Effector CD4-positive, alpha-beta T cell (primary cell): ENCODE data around the gene DNASE2B.

Experiments
- DNase-seq: peaks from one replicate; pipeline ENCODE4 v3.0.0-alpha.2; 2020

The DNASE2B gene

DNA sequence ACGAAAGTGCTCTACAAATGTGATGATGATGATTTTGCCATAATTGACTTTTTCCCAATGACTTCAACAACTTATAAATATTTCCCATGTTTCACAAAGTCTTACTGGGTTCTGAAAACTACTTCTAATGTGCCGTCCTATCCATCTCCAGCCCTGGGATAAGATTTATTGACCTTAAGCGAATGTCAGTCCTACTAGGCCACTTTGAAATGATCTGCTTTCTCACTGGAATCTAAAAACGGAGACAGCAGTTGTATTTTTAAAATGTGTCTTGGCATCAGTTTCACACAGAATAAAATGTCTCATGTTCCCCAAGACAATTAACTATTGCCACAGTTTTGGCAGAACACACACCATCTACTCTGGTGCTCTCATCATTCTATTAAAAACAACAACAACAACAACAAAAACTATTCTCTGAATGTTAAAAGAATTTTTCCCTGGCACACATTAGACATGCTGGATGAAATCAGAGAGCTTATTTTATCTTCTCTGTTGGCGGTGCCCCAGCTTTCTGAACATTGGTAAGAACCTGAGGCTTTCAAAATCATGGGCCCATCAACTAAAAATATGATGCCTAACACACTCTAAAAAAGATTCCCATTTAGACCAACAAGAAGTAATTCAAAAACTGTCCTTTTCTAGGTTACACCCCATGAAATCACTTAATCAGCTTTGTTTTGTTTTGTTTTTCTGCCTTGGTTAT is 23.1 kb upstream of the DNASE2B start:
- DNase-seq = no peak

GRCh38 chr1:84376000-84376910 is 22.0 kb upstream of the DNASE2B start:
- DNase-seq = no peak

DNA sequence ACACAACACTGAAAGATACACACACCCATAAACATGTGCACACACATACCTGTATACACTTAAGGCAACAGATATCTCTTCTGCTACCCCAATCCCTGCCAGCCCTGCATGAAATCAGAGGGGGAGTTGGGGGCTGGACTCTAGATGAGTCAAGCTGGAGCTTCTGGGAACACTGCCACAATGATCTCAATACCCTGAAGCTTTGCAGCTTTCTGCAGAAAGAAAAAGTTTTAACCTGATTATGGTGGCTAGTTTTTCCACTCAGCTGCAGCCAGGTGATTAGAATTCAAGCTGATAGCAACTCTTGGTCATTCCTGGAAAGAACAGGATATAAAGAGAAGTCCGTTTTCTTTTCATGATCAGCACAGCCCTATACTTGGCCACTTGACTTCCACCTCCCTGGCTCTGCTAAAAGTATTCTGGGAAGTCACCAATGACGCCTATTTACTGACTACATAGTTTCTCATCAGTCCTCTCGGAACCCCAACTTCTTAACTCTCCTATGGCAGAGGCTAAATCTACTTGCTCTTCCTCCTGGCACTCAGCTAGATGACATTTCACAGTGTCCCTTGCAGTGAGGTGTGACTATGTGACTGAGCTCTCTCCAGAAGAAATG is 20.7 kb upstream of the DNASE2B start:
- DNase-seq = no peak

DNA sequence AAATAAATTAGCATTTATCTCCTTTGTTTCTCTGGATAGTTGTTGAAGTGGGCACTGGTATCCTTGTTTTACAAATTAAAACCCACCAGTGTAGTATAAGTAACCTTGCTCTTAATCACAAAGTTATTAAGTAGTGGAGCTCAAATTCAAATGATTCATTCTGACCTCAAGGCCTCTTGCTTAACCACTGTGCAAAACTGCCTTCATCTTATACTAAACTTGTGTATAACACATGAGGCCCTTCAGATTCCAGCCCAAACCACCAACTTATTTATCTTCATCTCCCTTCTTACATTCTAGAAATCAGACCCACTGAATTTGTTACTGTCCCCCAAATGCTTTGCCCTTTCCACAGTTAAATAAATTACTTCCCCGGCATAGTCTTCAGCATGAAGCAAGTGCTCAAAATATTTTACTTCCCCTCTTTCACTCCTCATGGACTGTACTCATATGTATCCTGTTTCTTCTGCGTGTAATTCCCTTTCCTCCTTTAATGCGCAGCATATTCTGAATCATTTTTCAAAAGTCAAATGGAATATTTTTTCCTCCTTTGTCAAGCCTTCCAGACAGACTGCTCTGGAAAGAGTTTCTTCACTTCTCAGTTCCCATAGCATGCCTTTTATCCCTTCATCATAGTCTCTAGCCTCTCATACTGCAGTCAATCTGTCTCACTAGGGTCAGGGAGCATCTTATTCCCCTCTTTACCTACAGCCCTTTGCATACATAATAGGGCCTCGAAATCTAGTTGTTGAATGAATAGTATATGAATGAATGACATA is 19.0 kb upstream of the DNASE2B start:
- DNase-seq = no peak

GRCh38 chr1:84379917-84380180 is 18.4 kb upstream of the DNASE2B start:
- no peak for DNase-seq

DNA sequence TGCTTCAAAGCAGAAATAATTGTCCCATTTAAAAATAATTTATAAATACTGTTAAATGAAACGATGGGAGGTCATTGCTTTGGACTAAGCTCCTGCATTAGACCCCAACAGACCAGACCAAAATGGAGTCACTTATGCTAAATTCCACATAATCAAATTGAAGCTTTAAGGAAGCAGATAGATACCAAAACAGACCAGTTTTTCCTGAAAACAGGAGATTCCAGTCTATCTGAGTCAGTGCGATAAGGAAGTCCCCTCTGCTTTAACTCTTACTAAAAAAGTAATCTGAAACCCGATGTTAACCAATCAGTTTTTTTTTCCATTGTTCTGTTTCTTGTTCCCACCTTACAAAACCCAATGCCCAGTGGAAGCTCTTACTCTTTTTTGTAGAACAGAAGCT is 16.2 kb upstream of the DNASE2B start:
- DNase-seq = no peak

DNA sequence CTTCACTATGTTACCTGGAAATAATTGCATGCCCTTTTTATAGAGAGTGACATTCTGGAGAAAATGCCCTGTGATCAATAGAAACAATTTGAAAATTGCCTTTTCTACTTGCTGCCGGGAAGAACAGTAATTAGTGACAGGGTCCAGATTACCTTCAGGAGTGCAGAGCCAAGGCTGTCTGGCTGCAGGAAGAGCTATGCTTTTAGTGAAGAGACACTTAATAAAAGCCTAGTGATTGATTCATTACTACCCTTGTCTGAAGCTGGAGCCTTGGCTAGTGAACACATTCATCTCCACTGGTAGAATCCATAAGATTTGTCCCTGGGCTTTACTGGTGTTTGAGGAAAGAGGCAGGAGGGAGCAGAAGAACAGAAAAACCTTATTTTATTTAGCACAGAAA is 12.9 kb upstream of the DNASE2B start:
- no peak for DNase-seq

DNA sequence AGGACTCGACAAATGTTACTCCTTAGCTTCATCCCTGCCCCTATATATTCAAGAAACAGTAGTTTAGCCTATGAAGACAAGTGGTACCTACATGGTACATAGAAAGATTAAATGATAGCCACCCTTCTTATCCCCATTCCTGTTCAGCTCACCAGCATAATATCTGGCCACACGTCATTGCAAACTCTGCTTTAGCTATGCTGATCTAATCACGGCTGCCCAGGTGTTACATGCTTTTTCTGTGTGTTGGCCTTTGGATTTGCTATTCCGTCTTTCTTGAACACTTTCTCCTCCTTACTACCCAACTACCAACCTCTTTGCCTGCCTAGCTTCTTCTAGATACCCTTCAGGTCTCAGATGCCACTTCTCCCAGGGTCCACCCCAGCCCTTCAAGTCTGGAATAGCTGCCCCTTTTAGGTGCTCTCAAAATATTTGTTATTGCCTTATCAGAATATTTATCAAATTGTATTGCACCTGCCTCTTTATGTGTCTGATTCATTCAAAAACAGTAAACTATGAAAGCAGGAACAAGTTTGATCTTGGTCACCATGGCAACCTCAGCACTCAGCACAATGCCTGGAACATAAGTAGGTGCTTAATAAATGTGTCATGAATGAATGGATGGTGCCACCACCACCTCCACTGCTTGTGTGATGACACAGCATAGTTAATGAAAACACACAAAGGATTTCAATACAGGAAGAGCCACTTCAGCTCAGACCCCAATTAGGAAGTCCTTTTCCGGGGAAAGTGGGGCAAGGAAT is 11.4 kb upstream of the DNASE2B start:
- DNase-seq = no peak

DNA sequence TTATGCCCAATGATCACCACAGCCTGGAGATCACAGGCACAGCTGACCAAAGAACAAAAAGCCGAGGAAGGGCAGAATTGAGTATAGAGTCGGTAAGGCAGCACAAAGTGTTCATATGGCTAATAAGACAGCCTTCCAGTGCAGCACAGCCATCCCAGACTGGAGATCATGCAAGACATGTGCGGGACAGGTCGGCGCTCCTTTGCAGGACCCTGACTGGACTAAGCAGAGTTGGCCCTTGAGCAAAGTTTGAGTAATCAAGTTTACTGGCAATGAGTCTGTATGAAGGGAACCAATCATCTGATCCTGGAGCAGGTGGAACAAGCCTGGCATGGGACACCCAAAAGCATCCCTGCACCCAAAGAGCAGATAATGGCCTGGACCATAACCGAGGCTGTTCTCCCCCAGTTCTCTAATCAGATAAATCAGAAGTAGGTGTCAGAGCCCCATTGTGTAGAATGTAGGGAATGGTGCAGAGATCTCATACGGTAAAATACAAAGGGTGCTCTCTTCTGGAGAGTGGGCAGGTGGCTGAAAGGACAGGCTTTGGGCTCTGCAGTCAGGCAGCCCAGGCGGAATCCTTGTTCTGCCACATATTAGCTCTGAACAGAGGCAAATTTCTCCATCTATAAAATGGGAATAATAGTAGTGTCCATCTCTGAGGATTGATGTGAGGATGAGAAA is 10.7 kb upstream of the DNASE2B start:
- no peak for DNase-seq

DNA sequence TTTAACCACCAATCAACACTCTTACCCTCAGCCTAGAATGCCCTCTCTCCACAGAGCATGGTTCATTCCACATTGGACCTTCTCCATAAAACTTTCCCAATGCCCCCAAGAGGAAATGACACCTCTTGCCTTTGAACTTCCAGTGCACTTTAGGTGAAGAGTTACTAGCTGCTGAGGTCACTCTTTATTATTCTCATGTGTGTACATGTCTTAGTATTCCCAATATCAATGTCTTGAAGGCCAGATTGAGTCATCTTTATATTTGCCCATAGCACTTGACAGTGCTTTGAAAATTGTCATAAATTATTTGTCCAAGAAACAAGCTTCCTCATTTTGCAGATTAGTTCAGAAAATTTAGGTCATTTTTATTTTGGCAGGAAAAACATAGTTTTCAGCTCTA is 8.1 kb upstream of the DNASE2B start:
- DNase-seq = no peak

DNA sequence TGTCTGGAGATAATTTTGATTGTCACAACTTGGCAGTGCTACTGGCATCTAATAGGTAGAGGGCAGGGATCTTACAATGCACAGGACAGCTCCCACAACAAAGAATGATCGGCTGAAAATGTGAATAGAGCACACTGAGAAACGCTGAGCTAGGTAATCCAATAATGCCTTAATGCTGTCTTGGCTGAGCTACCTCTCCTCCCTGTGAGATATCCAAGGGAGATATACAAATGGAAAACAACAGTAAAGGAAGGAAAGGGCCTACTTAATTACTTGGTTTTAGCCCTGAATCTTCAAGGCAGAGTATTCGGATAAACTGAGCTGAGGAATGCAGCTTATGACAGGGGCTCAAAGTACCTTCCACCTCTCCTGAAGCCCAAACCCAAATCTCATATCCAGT is 2.9 kb downstream of the DNASE2B start:
- DNase-seq = no peak

- DNase-seq = no peak
Measured at GRCh38 chr1:84402060-84402459, 3.8 kb downstream of the DNASE2B start.

GRCh38 chr1:84402501-84402900 is 4.2 kb downstream of the DNASE2B start:
- no peak for DNase-seq

DNA sequence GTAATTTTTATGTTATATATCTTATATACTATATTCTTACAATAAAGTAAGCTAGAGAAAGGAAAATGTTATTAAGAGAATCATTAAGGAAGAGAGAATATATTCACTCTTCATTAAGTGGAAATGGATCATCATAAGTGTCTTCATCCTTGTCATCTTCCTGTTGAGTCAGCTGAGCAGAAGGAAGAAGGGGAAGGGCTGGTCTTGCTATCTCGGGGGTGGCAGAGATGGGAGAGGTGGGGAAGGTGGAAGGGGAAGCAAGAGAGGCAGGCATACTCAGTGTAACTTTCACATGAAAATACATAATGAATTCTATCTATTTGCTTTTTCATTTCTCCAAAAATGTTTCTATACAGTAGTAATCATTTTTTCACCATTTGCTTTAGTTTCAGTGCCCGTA is 5.1 kb downstream of the DNASE2B start:
- DNase-seq = no peak

- DNase-seq = no peak
Measured at GRCh38 chr1:84406346-84406861, 8.1 kb downstream of the DNASE2B start.

- DNase-seq = no peak
Measured at GRCh38 chr1:84407524-84407923, 9.2 kb downstream of the DNASE2B start.

DNA sequence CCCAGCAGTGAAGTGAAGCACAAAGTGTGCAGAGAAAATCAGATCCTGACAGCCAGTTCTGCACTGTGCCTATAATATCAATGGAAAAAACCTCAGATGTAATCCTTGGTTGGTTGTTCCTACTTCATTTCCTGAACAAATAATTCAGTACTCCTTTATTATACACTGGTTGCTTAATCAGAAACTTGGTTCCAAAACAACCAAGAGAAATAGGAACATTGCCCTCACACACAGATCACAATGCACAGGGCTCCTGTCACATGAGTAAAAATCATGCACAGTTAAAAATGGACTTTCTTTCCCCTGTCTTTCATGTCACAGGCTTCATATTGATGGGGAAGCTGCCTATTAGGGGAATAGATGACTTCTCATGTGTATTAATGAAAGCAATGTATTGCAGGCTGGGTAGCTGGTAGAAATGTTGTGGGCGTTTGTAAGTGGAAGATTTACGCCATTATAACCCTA is 9.7 kb downstream of the DNASE2B start:
- DNase-seq = no peak

GRCh38 chr1:84409888-84410287 is 11.6 kb downstream of the DNASE2B start:
- no peak for DNase-seq

DNA sequence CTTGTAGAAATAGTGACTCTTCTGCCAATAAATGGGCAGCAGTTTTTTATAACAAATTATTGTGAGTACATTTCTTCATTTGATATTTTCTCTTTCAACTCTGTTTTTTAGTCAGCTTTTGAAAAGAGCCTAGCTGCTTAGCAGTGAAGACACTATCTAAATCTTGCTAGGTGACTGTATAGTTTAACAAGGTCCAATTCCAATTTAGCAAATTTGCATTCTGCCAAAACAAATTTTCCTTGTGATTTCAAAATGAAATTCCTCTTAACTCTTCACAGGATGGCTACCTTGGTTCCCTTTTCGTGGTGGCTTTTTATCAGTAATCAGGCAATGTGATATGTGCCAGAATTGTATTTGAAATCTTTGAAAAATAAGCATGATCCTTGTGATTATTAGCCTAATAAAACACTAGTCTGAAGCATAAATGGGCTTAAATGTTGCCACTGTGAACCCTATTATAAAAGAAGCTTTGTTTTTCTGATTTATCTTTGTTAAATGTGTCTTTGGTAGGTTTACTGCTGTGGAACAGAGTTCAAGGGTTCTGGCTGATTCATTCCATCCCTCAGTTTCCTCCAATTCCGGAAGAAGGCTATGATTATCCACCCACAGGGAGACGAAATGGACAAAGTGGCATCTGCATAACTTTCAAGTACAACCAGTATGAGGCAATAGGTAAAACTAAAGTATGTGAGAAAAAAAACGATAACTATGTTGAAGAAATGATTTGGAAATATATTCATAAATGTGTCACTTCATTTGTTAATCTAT is 12.2 kb downstream of the DNASE2B start:
- DNase-seq = no peak

- DNase-seq = no peak
Measured at GRCh38 chr1:84412316-84412942, 14.1 kb downstream of the DNASE2B start.
